ENCODE data around the gene ABHD10.
"Not testable (repeated sequence)": the region's sequence is repeated elsewhere in the genome, so short reads cannot be mapped to it uniquely, and the experiment has no call there.

Gene ABHD10

GRCh38 chr3:112034436-112034835, 55.6 kb downstream of the ABHD10 start, which contains the start of gene TMPRSS7:
Gene TMPRSS7, plus strand, starts transcription at chr3:112034736. Its CDS starts 110 bp downstream, at chr3:112034846.
- no peak for DNase-seq

GRCh38 chr3:112035241-112035640, 56.4 kb downstream of the ABHD10 start:
- no peak for DNase-seq

- not testable (repeated sequence) for DNase-seq
These were observed 58.4 kb downstream of the ABHD10 start for GRCh38 chr3:112037194-112037593.

- DNase-seq, result no peak
These were observed 60.0 kb downstream of the ABHD10 start for GRCh38 chr3:112038863-112039262.

- no peak for DNase-seq
These were observed 62.5 kb downstream of the ABHD10 start for GRCh38 chr3:112041321-112041720.

GRCh38 chr3:112042842-112043280, 64.0 kb downstream of the ABHD10 start:
- no peak for DNase-seq

Measured in C1 segment of cervical spinal cord (tissue), 14 donors.